SK-N-SH treated with all-trans-retinoic acid at 6 μM for 48 hours (cell line): ENCODE data around the gene TWIST2.

Experiments used
- ATAC-seq: fragments of 200-7000 bp; cut with Tn5 transposase; 3 replicates; pipeline ENCODE4 v1.9.1; 2020; ENCODE audit warnings: mild to moderate bottlenecking, moderate library complexity
- ARNTL ChIP-seq: fragments of 450-650 bp; formaldehyde crosslinking; IDR thresholded peaks from 2 replicates; pipeline ENCODE4 v1.5.0; 2020; ENCODE audit warnings: low read depth, mild to moderate bottlenecking, moderate library complexity, borderline replicate concordance
- BACH2 ChIP-seq: fragments of 250-450 bp; sonication (Bioruptor Pico); IDR thresholded peaks from 2 replicates; pipeline ENCODE4 v1.9.0; 2021; ENCODE audit warnings: mild to moderate bottlenecking, borderline replicate concordance
- CREB5 ChIP-seq: fragments of 250-450 bp; sonication (Bioruptor Pico); IDR thresholded peaks from 2 replicates; pipeline ENCODE4 v1.5.1; 2020; ENCODE audit warnings: low read depth, mild to moderate bottlenecking, moderate library complexity
- CSDC2 ChIP-seq: fragments of 250-450 bp; sonication (Bioruptor Pico); IDR thresholded peaks from 2 replicates; pipeline ENCODE4 v1.5.0; 2020; ENCODE audit warnings: mild to moderate bottlenecking, moderate library complexity
- CSRNP3 ChIP-seq: fragments of 250-450 bp; sonication (Bioruptor Pico); IDR thresholded peaks from 2 replicates; pipeline ENCODE4 v1.5.1; 2021; ENCODE audit warnings: mild to moderate bottlenecking, moderate library complexity
- ISL1 ChIP-seq: fragments of 250-450 bp; sonication (Bioruptor Pico); IDR thresholded peaks from 2 replicates; pipeline ENCODE4 v2.1.2; 2022; ENCODE audit warnings: mild to moderate bottlenecking, moderate library complexity
- PATZ1 ChIP-seq: fragments of 250-450 bp; sonication (Bioruptor Pico); IDR thresholded peaks from 2 replicates; pipeline ENCODE4 v1.8.0; 2020; ENCODE audit warnings: mild to moderate bottlenecking, moderate library complexity, borderline replicate concordance
- POU6F1 ChIP-seq: fragments of 250-450 bp; sonication (Bioruptor Pico); IDR thresholded peaks from 2 replicates; pipeline ENCODE4 v1.8.0; 2021; ENCODE audit warnings: low read depth, mild to moderate bottlenecking, moderate library complexity, borderline replicate concordance
- PPARA ChIP-seq: fragments of 250-450 bp; sonication (Bioruptor Pico); IDR thresholded peaks from 2 replicates; pipeline ENCODE4 v1.5.0; 2020; ENCODE audit warnings: mild to moderate bottlenecking, borderline replicate concordance
- RARB ChIP-seq: fragments of 250-450 bp; sonication (Bioruptor Pico); IDR thresholded peaks from 2 replicates; pipeline ENCODE4 v1.8.0; 2021; ENCODE audit warnings: mild to moderate bottlenecking, moderate library complexity
- TOX ChIP-seq: fragments of 250-450 bp; sonication (Bioruptor Pico); IDR thresholded peaks from 2 replicates; pipeline ENCODE4 v1.8.0; 2021; ENCODE audit warnings: mild to moderate bottlenecking, moderate library complexity, borderline replicate concordance
- TSHZ2 ChIP-seq: fragments of 250-450 bp; sonication (Bioruptor Pico); IDR thresholded peaks from 2 replicates; pipeline ENCODE4 v1.5.0; 2020; ENCODE audit warnings: mild to moderate bottlenecking, moderate library complexity
- ZC3H10 ChIP-seq: fragments of 250-450 bp; sonication (Bioruptor Pico); IDR thresholded peaks from 2 replicates; pipeline ENCODE4 v1.5.1; 2021; ENCODE audit warnings: mild to moderate bottlenecking, moderate library complexity
- ZFP30 ChIP-seq: fragments of 450-650 bp; formaldehyde crosslinking; IDR thresholded peaks from 2 replicates; pipeline ENCODE4 v1.5.0; 2022; ENCODE audit warnings: mild to moderate bottlenecking, moderate library complexity
- ZNF565 ChIP-seq: fragments of 450-650 bp; formaldehyde crosslinking; conservative IDR thresholded peaks from 2 replicates; pipeline ENCODE4 v1.5.0; 2020; ENCODE audit warnings: low read depth, mild to moderate bottlenecking, moderate library complexity
- ZNF70 ChIP-seq: fragments of 450-650 bp; formaldehyde crosslinking; IDR thresholded peaks from 2 replicates; pipeline ENCODE4 v1.5.0; 2020; ENCODE audit warnings: mild to moderate bottlenecking, moderate library complexity
- ZNF8 ChIP-seq: fragments of 450-650 bp; formaldehyde crosslinking; IDR thresholded peaks from 2 replicates; pipeline ENCODE4 v1.5.0; 2020; ENCODE audit warnings: mild to moderate bottlenecking, moderate library complexity

The TWIST2 gene

GRCh38 chr2:238852206-238852869 lies 4.5 kb downstream of the TWIST2 start (continued):
- TF ChIP-seq ZNF70 (CRISPR knock-in tag) = no peak
- TF ChIP-seq CSDC2 (CRISPR knock-in tag) = no peak
- TF ChIP-seq, all 23 proteins: peak for 0

GRCh38 chr2:238853218-238853617 lies 5.3 kb downstream of the TWIST2 start:
- no peak for ATAC-seq

More at GRCh38 chr2:238853218-238853617, 5.3 kb downstream of the TWIST2 start:
- TF ChIP-seq POU6F1 = no peak
- no peak for TF ChIP-seq ARNTL (CRISPR knock-in tag)
- TF ChIP-seq PPARA = no peak
- TF ChIP-seq CSDC2 (CRISPR knock-in tag) = no peak
- no peak for TF ChIP-seq TSHZ2 (CRISPR knock-in tag)
- TF ChIP-seq ISL1 (CRISPR knock-in tag) = no peak
- no peak for TF ChIP-seq ZNF8 (CRISPR knock-in tag)
- no peak for TF ChIP-seq ZFP30 (CRISPR knock-in tag)
- TF ChIP-seq ZC3H10 (CRISPR knock-in tag) = no peak
- no peak for TF ChIP-seq RARB (CRISPR knock-in tag)
- TF ChIP-seq CSRNP3 (CRISPR knock-in tag) = no peak
- no peak for TF ChIP-seq ZNF565
- TF ChIP-seq TOX (CRISPR knock-in tag) = no peak
- no peak for TF ChIP-seq PATZ1
- no peak for TF ChIP-seq CREB5
- TF ChIP-seq BACH2 = no peak
